Brain microvascular endothelial cell (primary cell): ENCODE measurements around the gene INSYN2B.
"Not testable (repeated sequence)": the region's sequence is repeated elsewhere in the genome, so short reads cannot be mapped to it uniquely, and the experiment has no call there.

Experiments used
- DNase-seq: peaks from one replicate; pipeline ENCODE4 v3.0.0-alpha.2; 2020
- H3K27ac ChIP-seq: fragments of 250-450 bp; sonication (Bioruptor Pico); 2 replicates; pipeline ENCODE4 v1.5.1; 2020; ENCODE audit warnings: mild to moderate bottlenecking, moderate library complexity
- H3K27me3 ChIP-seq: fragments of 250-450 bp; sonication (Bioruptor Pico); replicated peaks from 2 replicates; pipeline ENCODE4 v1.5.1; 2020; ENCODE audit warnings: mild to moderate bottlenecking
- H3K36me3 ChIP-seq: fragments of 250-450 bp; sonication (Bioruptor Pico); replicated peaks from 2 replicates; pipeline ENCODE4 v1.5.1; 2020; ENCODE audit warnings: mild to moderate bottlenecking
- H3K4me3 ChIP-seq: 2 replicates; pipeline ENCODE4 v1.5.1; 2011; ENCODE audit warnings: low read depth, mild to moderate bottlenecking, control low read depth, low read length, moderate library complexity
- in situ Hi-C: cut with HindIII; loops from 2 replicates; pipeline ENCODE4 v1.10.0; 2017; ENCODE audit warnings: low sequenced_read_pairs, low pct_ligation_motif_present
- TF ChIP-seq, protein P1 (sequence below): IDR thresholded peaks from 2 replicates; pipeline ENCODE4 v1.5.1; 2011; ENCODE audit warnings: low read depth, mild to moderate bottlenecking, moderate library complexity, low read length, control low read depth, inconsistent platforms; ENCODE audit errors: missing control alignments

Gene INSYN2B

DNA sequence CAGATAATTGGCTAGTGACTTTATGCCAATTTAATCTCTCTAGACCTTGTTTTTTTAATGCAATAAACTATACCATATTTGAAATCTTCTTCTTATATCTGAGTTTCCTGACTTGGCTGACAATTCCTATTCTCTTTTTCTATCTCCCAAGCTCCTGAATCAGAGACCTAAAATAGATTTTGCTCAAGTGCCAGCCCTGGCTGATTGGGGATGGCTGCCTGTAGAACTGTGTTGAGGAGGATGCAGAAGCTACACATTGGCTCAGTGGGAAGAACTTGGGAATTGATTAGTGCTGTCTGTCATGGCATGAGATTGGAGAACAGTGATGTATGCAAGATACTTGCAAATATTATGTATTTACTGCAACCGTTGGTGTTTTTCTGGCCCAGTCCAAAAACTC, 132.8 kb downstream of the INSYN2B start:
- DNase-seq, result no peak
- Histone ChIP-seq H3K27me3 (no peaks in the 10 kb centered on the region), H3K4me3 (no peak overlapping the region), H3K36me3 (no peaks in the 10 kb centered on the region), H3K27ac (no peak overlapping the region)
- in situ Hi-C loops, result no loop called here
- TF ChIP-seq, protein P1, sequence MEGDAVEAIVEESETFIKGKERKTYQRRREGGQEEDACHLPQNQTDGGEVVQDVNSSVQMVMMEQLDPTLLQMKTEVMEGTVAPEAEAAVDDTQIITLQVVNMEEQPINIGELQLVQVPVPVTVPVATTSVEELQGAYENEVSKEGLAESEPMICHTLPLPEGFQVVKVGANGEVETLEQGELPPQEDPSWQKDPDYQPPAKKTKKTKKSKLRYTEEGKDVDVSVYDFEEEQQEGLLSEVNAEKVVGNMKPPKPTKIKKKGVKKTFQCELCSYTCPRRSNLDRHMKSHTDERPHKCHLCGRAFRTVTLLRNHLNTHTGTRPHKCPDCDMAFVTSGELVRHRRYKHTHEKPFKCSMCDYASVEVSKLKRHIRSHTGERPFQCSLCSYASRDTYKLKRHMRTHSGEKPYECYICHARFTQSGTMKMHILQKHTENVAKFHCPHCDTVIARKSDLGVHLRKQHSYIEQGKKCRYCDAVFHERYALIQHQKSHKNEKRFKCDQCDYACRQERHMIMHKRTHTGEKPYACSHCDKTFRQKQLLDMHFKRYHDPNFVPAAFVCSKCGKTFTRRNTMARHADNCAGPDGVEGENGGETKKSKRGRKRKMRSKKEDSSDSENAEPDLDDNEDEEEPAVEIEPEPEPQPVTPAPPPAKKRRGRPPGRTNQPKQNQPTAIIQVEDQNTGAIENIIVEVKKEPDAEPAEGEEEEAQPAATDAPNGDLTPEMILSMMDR, result no peak

DNA sequence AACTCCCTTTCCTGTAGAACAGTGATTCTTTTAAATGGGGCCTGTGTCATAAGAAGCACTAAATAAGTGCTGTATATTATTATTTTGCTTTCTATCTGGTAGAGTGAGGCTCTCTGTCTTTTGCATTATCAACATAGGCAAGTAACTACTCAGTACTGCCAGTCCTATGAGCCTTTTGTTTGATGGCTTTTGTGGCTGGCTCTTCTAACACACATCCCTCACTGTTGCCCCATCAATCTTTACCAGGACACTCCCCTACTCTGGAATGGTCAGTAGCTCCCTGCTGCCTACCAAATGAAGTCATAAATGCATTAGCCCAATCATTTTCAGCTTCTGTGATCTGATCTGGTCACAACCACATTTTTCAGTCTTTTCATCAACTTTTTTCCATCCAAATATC, 137.6 kb downstream of the INSYN2B start:
- in situ Hi-C loops, result no loop called here
- H3K27ac ChIP-seq, result no peak overlapping the region
- no peaks in the 10 kb centered on the region for H3K36me3 ChIP-seq
- DNase-seq, result no peak
- TF ChIP-seq, protein P1, result no peak
- no peaks in the 10 kb centered on the region for H3K27me3 ChIP-seq
- H3K4me3 ChIP-seq, result no peak overlapping the region

DNA sequence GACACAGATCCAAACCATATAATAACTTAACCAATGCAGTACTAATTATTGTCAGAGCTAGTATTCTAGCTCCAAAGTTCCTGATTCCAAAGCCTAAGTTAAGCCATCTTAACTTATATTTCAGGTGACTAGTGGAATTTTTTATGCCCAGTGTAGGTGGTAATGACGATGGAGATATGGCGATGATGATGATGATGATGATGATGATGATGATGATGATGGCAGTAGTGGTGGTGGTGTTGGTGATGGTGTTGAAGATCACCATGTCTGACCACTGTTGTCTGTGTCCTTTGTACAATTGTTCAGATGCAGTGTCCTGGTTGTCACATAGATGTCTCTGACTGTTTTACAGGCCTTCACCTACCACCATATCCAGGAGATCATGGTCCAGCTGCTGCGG, 139.9 kb downstream of the INSYN2B start:
- Histone ChIP-seq H3K27me3 (no peaks in the 10 kb centered on the region), H3K4me3 (no peak overlapping the region), H3K36me3 (no peaks in the 10 kb centered on the region), H3K27ac (no peak overlapping the region)
- in situ Hi-C loops, result no loop called here
- DNase-seq, result no peak
- TF ChIP-seq, protein P1, result no peak

DNA sequence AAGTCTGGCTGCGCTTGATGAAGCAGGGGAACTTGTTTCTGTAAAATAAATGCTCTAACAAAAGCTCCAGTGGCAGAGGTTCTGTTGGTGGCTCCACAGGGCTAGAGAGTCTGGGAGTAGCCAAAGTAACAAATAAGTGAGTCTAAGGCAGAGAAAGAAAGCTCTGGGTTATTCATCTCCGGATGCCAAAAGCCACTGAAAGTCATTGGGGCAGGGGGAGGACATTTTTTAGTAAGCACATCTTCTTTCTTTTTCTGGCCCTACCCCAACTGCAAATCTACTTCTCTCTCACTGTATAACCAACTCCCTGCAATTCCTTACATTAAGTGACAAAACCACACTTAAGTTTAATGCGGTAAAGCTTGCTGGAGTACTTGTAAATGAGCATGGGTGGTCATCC, 141.6 kb downstream of the INSYN2B start:
- no peak overlapping the region for H3K27ac ChIP-seq
- no peak for DNase-seq
- H3K36me3 ChIP-seq, result no peaks in the 10 kb centered on the region
- TF ChIP-seq, protein P1, result no peak
- in situ Hi-C loops, result no loop called here
- H3K4me3 ChIP-seq, result no peak overlapping the region
- H3K27me3 ChIP-seq, result no peaks in the 10 kb centered on the region

DNA sequence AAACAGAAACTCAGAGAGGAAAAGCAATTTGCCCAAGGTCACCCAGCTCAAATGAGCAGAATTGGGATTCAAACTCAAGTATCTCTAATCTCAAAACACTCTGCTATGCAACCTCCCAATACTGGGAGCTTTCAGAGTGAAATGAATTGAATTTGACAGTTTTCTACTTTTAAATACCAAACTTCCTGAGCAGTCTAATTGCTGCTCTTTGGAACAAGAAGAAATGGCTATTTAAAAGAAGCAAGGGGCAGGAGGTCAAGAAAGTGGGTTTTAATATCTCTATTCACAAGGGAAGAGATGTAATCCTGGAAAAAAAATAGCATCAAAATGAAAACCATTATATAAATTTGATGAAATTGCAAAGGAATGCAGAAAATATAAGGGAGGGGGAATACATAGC, 142.6 kb downstream of the INSYN2B start:
- Histone ChIP-seq H3K4me3 (no peak overlapping the region), H3K36me3 (no peaks in the 10 kb centered on the region), H3K27me3 (no peaks in the 10 kb centered on the region), H3K27ac (no peak overlapping the region)
- in situ Hi-C loops, result no loop called here
- TF ChIP-seq, protein P1, result no peak
- DNase-seq, result no peak

DNA sequence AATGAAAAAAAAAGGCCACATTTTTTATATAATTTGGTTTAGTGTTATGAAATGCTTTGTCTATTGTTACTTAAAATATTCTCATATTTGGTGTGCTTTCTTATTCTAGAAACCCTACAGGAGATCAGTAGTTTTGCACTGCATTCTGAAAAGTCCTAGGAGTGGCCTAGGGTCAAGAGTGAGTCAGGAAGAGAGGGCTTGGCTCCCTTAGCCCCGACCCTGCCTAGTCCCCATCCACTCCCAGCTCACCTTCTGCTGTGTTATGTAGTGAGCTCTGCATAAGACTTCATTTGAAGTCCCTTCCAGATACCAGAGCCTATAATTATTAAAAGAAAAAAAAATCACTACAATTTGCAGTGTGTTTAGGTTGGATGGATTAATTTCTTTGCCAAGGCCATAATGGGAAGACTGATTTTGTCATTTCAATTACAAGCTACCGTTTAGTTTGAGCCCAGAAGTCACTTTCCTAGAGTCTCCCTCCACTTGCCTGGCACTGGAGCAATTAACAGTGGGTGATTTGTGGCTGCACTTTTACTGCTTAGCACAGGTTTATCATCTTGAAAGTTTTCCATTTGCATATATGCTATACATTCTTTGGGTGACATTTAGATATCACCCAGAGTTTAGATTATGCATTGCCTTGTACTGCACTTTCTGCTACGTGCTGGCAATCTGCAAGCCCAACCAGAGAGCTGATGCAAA, 143.3 kb downstream of the INSYN2B start:
- Histone ChIP-seq H3K27me3 (no peaks in the 10 kb centered on the region), H3K36me3 (no peaks in the 10 kb centered on the region), H3K4me3 (no peak overlapping the region), H3K27ac (no peak overlapping the region)
- TF ChIP-seq, protein P1, result no peak
- in situ Hi-C loops, result no loop called here
- no peak for DNase-seq

DNA sequence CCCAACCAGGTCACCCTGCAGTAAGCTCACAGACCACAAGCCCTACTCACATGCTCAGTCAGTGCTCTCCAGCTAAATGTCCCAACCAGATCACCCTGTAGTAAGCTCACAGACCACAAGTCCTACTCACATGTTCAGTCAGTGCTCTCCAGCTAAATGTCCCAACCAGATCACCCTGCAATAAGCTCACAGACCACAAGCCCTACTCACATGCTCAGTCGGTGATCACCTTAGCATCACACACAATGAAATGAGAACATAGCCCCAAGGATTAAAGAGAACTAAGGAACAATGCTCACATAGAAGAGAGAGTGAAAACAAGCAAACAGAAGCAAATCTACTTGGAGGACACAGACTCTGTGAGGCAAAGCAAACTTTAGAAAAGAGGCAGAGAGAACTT, 145.8 kb downstream of the INSYN2B start:
- H3K4me3 ChIP-seq, DNase-seq, H3K27me3 ChIP-seq, H3K36me3 ChIP-seq, in situ Hi-C loops, H3K27ac ChIP-seq: not testable (repeated sequence)

DNA sequence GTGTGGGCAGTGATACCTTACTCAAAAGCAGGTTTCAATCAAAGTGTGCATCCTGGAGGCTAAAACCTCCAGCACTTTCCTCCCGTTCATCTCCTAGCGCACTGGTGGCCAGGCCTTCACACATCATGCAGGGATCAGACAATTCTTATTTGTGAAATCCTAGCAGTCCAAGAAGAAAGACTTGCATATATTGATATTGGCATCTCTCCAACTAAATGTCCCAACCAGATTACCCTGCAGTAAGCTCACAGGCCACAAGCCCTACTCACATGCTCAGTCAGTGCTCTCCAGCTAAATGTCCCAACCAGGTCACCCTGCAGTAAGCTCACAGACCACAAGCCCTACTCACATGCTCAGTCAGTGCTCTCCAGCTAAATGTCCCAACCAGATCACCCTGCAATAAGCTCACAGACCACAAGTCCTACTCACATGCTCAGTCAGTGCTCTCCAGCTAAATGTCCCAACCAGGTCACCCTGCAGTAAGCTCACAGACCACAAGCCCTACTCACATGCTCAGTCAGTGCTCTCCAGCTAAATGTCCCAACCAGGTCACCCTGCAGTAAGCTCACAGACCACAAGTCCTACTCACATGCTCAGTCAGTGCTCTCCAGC, 146.5 kb downstream of the INSYN2B start:
- H3K36me3 ChIP-seq, in situ Hi-C loops, H3K4me3 ChIP-seq, H3K27me3 ChIP-seq, H3K27ac ChIP-seq: not testable (repeated sequence)
- DNase-seq, result peak; percentile 38
